ENCODE data around the gene SPRY2. TPM values are rescaled to one million over a fixed set of nuclear protein-coding genes. Genes with fewer than 3 reads are reported as not detected.

Gene SPRY2
- polyA plus RNA-seq, 1 donor from 2014 or later: 6.0 TPM

DNA sequence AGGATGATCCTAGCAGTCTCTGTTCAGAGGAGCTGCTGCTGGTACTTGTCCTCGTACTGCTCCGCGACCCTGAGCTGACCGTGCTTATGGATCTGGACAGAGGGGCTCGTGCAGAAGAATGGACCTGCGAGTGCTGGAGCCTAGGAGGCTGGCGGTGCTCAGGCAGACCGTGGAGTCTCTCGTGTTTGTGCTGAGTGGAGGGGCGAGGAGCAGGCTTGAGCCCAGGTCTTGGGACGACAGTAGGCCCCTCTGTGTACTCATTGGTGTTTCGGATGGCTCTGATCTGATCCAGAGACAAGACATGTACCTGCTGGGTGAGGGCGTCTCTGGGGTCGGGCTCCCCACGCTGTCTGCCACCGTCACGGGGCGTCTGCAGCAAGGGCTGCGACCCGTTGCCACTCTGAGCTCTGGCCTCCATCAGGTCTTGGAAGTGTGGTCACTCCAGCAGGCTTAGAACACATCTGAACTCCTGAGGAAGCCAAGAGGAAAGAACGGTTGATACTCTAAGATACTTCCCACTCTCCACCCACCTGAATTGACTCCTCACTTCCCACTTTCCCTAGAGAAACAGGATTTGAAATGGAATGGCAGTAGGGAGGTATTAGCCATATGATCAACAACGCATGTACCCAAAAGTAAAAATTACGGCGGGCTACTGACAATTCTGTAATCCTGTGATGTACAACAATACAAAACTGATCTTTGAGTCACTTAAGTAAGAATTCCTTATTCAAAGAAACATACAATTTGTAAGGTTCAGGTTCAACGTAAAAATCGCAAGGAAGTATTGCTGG is 3.4 kb downstream of the SPRY2 start:
- Histone ChIP-seq H3K4me2 (ENCODE audit: low read length) (peak overlapping the region; percentile 79), H2AFZ (ENCODE audit: low read depth, low read length) (no peak overlapping the region), H3K27ac (ENCODE audit: low read length) (no peak overlapping the region), H3K9me3 (ENCODE audit: low read length) (no peaks in the 10 kb centered on the region), H3K9me2 (ENCODE audit: insufficient read depth, low read length) (no peaks in the 10 kb centered on the region), H3K27me3 (ENCODE audit: insufficient read depth, low read depth, low read length) (no peaks in the 10 kb centered on the region), H3F3A (ENCODE audit: insufficient read depth, low read length, poor library complexity, severe bottlenecking) (no peaks in the 10 kb centered on the region), H3K79me2 (replicated peaks; ENCODE audit: insufficient read depth, low read length) (peaks cover 61% of the 10 kb centered on the region), H3K36me3 (ENCODE audit: insufficient read depth, low read length) (peaks cover 8% of the 10 kb centered on the region), H3K4me3 (ENCODE audit: low read length) (peak overlapping the region; percentile 92), H4K20me1 (ENCODE audit: insufficient read depth) (peaks cover 9% of the 10 kb centered on the region), H3K9ac (ENCODE audit: low read length) (no peak overlapping the region)
- TF ChIP-seq TAF1 (IDR thresholded peaks at IDR 0.05; ENCODE audit: low read depth) (no peak), POLR2AphosphoS5 (IDR thresholded peaks at IDR 0.05) (no peak), REST (IDR thresholded peaks at IDR 0.05; ENCODE audit: borderline replicate concordance) (no peak), MXI1 (conservative IDR thresholded peaks at IDR 0.05; ENCODE audit: poor library complexity, severe bottlenecking) (no peak), EP300 (conservative IDR thresholded peaks at IDR 0.05; ENCODE audit: poor library complexity, severe bottlenecking) (no peak), CTCF (IDR thresholded peaks at IDR 0.05; ENCODE audit: poor library complexity, severe bottlenecking) (no peak), RAD21 (conservative IDR thresholded peaks at IDR 0.05) (no peak), EZH2 (IDR thresholded peaks at IDR 0.05; ENCODE audit: borderline replicate concordance, insufficient read depth, low read length, poor library complexity, severe bottlenecking) (no peak), SMC3 (conservative IDR thresholded peaks at IDR 0.05; ENCODE audit: poor library complexity) (no peak)

GRCh38 chr13:80336776-80337287 is 4.1 kb downstream of the SPRY2 start:
- Histone ChIP-seq H3K36me3 (ENCODE audit: insufficient read depth, low read length) (peaks cover 8% of the 10 kb centered on the region), H3K27ac (ENCODE audit: low read length) (no peak overlapping the region), H3F3A (ENCODE audit: insufficient read depth, low read length, poor library complexity, severe bottlenecking) (no peaks in the 10 kb centered on the region), H4K20me1 (ENCODE audit: insufficient read depth) (peaks cover 9% of the 10 kb centered on the region), H3K27me3 (ENCODE audit: insufficient read depth, low read depth, low read length) (no peaks in the 10 kb centered on the region), H3K4me3 (ENCODE audit: low read length) (peak overlapping the region; percentile 92), H3K4me2 (ENCODE audit: low read length) (no peak overlapping the region), H3K9me3 (ENCODE audit: low read length) (no peaks in the 10 kb centered on the region), H3K79me2 (replicated peaks; ENCODE audit: insufficient read depth, low read length) (peaks cover 61% of the 10 kb centered on the region), H3K9ac (ENCODE audit: low read length) (no peak overlapping the region), H3K9me2 (ENCODE audit: insufficient read depth, low read length) (no peaks in the 10 kb centered on the region), H2AFZ (ENCODE audit: low read depth, low read length) (no peak overlapping the region)
- TF ChIP-seq SMC3 (conservative IDR thresholded peaks at IDR 0.05; ENCODE audit: poor library complexity): no peak
- TF ChIP-seq REST (IDR thresholded peaks at IDR 0.05; ENCODE audit: borderline replicate concordance): no peak
- no peak for TF ChIP-seq POLR2AphosphoS5 (IDR thresholded peaks at IDR 0.05)
- TF ChIP-seq EP300 (conservative IDR thresholded peaks at IDR 0.05; ENCODE audit: poor library complexity, severe bottlenecking): no peak
- TF ChIP-seq RAD21 (conservative IDR thresholded peaks at IDR 0.05): no peak
- no peak for TF ChIP-seq TAF1 (IDR thresholded peaks at IDR 0.05; ENCODE audit: low read depth)
- TF ChIP-seq MXI1 (conservative IDR thresholded peaks at IDR 0.05; ENCODE audit: poor library complexity, severe bottlenecking): no peak
- no peak for TF ChIP-seq EZH2 (IDR thresholded peaks at IDR 0.05; ENCODE audit: borderline replicate concordance, insufficient read depth, low read length, poor library complexity, severe bottlenecking)
- TF ChIP-seq CTCF (IDR thresholded peaks at IDR 0.05; ENCODE audit: poor library complexity, severe bottlenecking): no peak
